PC-9 (cell line): Measurements from ENCODE around the gene TRPM4. TPM values are rescaled to one million over a fixed set of nuclear protein-coding genes. Genes with fewer than 3 reads are reported as not detected.

Experiments used
- BruUV-seq: library from RNA; stranded (reverse); fragments of 400-500 nt; replicated peaks from 2 replicates; lab custom pipeline; 2021; lab: Mats Ljungman, UMichigan
- CTCF ChIA-PET: fragments of 300-600 bp; sonication (Branson Sonifier 250); formaldehyde crosslinking; loops from one replicate; lab custom pipeline; 2022; ENCODE audit warnings: antibody characterized with exemption; lab: Charles Lee
- POLR2A ChIA-PET: fragments of 300-600 bp; sonication (Branson Sonifier 250); formaldehyde crosslinking; loops from one replicate; lab custom pipeline; 2022; ENCODE audit warnings: antibody characterized with exemption; ENCODE audit not compliant: unreplicated experiment; lab: Charles Lee
- DNase-seq, 2 experiments: peaks; one replicate each; pipeline versions ENCODE4 v3.0.0 to v3.0.0-alpha.2; 2015 to 2022; ENCODE audit warnings: mixed read lengths in 1 of 2
- H2AFZ ChIP-seq: fragments of 200-600 bp; sonication (generic); 2 replicates; pipeline ENCODE4 v1.8.1; 2017; ENCODE audit warnings: antibody characterized with exemption
- H3F3A ChIP-seq: fragments of 200-600 bp; sonication (generic); 2 replicates; pipeline ENCODE4 v1.8.1; 2017; ENCODE audit warnings: antibody characterized with exemption, mild to moderate bottlenecking, low read depth; ENCODE audit not compliant: insufficient read depth
- H3K27ac ChIP-seq: fragments of 200-600 bp; sonication (generic); 2 replicates; pipeline ENCODE4 v1.6.1; 2016; ENCODE audit warnings: mixed run types
- H3K27me3 ChIP-seq: fragments of 200-600 bp; sonication (generic); 2 replicates; pipeline ENCODE4 v1.6.1; 2016; ENCODE audit warnings: low read depth, mixed run types; ENCODE audit not compliant: insufficient read depth
- H3K36me3 ChIP-seq: fragments of 200-600 bp; sonication (generic); 2 replicates; pipeline ENCODE4 v1.6.1; 2016; ENCODE audit warnings: low read depth, mixed run types
- H3K4me1 ChIP-seq: fragments of 200-600 bp; sonication (generic); replicated peaks from 2 replicates; pipeline ENCODE4 v1.6.1; 2016; ENCODE audit warnings: mixed run types; ENCODE audit not compliant: insufficient read depth
- H3K4me2 ChIP-seq: fragments of 200-600 bp; sonication (generic); 2 replicates; pipeline ENCODE4 v1.6.1; 2017; ENCODE audit warnings: mixed run types
- H3K4me3 ChIP-seq: fragments of 200-600 bp; sonication (generic); 2 replicates; pipeline ENCODE4 v1.6.1; 2016; ENCODE audit warnings: mixed run types
- H3K79me2 ChIP-seq: fragments of 200-600 bp; sonication (generic); 2 replicates; pipeline ENCODE4 v1.6.1; 2017; ENCODE audit warnings: low read depth, mixed run types
- H3K9me2 ChIP-seq: fragments of 200-600 bp; sonication (generic); 2 replicates; pipeline ENCODE4 v1.8.1; 2017; ENCODE audit warnings: mild to moderate bottlenecking; ENCODE audit not compliant: insufficient read depth
- H3K9me3 ChIP-seq: fragments of 200-600 bp; sonication (generic); 2 replicates; pipeline ENCODE4 v1.8.1; 2016; ENCODE audit warnings: low read depth; ENCODE audit not compliant: insufficient read depth
- H4K20me1 ChIP-seq: fragments of 200-600 bp; sonication (generic); 2 replicates; pipeline ENCODE4 v1.8.1; 2017; ENCODE audit not compliant: insufficient read depth
- CTCF ChIP-seq: fragments of 200-600 bp; sonication (generic); conservative IDR thresholded peaks from 2 replicates; pipeline ENCODE4 v1.6.1; 2017; ENCODE audit warnings: mixed run types, antibody characterized with exemption, mild to moderate bottlenecking, moderate library complexity
- EZH2 ChIP-seq: fragments of 200-600 bp; sonication (generic); IDR thresholded peaks from 2 replicates; pipeline ENCODE4 v1.8.0; 2017; ENCODE audit warnings: antibody characterized with exemption, low read depth
- intact Hi-C: fragments of 100-400 bp; cut with micrococcal nuclease; formaldehyde crosslinking; loops from one replicate; pipeline ENCODE4 v1.10.0; 2022; ENCODE audit not compliant: unreplicated experiment
- total RNA-seq: library from RNA; stranded (reverse); gene quantifications from 2 replicates; pipeline ENCODE4 v1.2.3, GENCODE V29; 2021

Gene TRPM4
- total RNA-seq, 1 experiment from 2014 or later, result 43.8 TPM

DNA sequence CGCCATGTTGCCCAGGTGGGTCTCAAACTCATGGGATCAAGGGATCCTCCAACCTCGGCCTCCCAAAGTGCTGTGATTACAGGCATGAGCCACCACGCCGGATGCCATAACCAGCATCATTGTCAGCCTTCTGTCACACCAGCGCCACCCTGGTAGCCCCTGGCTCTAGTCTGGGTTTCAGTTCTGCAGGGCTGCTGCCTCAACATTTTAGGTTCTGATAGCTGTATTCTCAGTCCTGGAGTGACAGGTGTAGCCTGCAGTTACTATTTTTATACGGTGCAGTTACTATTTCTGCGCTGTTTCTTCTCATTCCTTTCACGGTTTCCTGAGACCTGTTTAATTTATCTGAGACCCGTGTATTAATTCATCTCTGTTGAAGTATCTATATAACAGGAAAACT is 57.1 kb downstream of the TRPM4 start:
- Histone ChIP-seq H2AFZ (no peak overlapping the region), H4K20me1 (no peaks in the 10 kb centered on the region), H3K9me2 (no peaks in the 10 kb centered on the region), H3K79me2 (no peaks in the 10 kb centered on the region), H3K9me3 (no peaks in the 10 kb centered on the region), H3K4me3 (no peak overlapping the region), H3K27ac (no peak overlapping the region), H3K4me2 (no peak overlapping the region), H3K27me3 (no peaks in the 10 kb centered on the region), H3K36me3 (no peaks in the 10 kb centered on the region), H3F3A (peaks cover 66% of the 10 kb centered on the region), H3K4me1 (peaks cover 27% of the 10 kb centered on the region)
- ChIA-PET POLR2A (no interaction called here), CTCF (no interaction called here)
- BruUV-seq, result no TSS peak
- intact Hi-C loops, result no loop called here
- DNase-seq, result no peak
- no peak for TF ChIP-seq EZH2
- TF ChIP-seq CTCF, result no peak

- CTCF ChIA-PET, result interaction anchor here (0.6 to 1.2 kb wide), 3 partner anchors 62 to 118 kb away, joined by 3 to 4 read pairs (median 3); no protein-coding TSS in a partner anchor
- no peak overlapping the region for H3K4me3 ChIP-seq
- no peaks in the 10 kb centered on the region for H3K36me3 ChIP-seq
- H3F3A ChIP-seq, result peaks cover 59% of the 10 kb centered on the region
- no peaks in the 10 kb centered on the region for H3K9me3 ChIP-seq
- no peaks in the 10 kb centered on the region for H3K79me2 ChIP-seq
- no peak overlapping the region for H2AFZ ChIP-seq
- no peaks in the 10 kb centered on the region for H3K27me3 ChIP-seq
- intact Hi-C loops, result no loop called here
- H3K9me2 ChIP-seq, result no peaks in the 10 kb centered on the region
- H3K27ac ChIP-seq, result peak overlapping the region; percentile 47; the same call in 1 of the 2 replicates
- H3K4me2 ChIP-seq, result peak overlapping the region; percentile 27; the same call in 1 of the 2 replicates
- DNase-seq, result peak; percentile 53 to 90
- H3K4me1 ChIP-seq, result peaks cover 27% of the 10 kb centered on the region
- BruUV-seq, result no TSS peak
- no peaks in the 10 kb centered on the region for H4K20me1 ChIP-seq
- POLR2A ChIA-PET, result interaction anchor here (0.6 to 1.0 kb wide), 2 partner anchors 223 to 344 kb away, joined by 3 to 4 read pairs; partner anchors contain the start of gene GYS1
- no peak for TF ChIP-seq EZH2
- TF ChIP-seq CTCF, result no peak
These were observed 58.5 kb downstream of the TRPM4 start for GRCh38 chr19:49216071-49216470.

DNA sequence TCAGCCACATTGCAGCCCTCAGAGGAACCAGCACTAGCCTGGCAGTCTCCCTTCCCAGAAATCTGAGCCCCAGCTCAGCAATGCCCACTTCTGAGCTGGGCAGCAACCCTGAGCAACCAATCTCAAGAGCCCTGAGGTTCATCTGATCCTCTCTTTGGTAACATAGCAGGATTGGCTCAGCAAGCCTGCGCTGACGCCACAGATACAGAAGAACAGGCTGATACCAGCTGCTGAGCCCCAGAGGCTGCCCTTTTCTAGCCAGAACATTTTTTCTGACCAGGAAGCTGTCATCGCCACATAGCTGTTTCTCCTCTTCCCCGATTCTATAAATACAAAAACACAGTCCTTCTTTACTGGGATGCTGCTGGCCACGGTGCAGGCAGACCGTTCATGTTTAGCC is 59.8 kb downstream of the TRPM4 start:
- H4K20me1 ChIP-seq, result no peaks in the 10 kb centered on the region
- H3K4me2 ChIP-seq, result no peak overlapping the region
- no peaks in the 10 kb centered on the region for H3K27me3 ChIP-seq
- no peaks in the 10 kb centered on the region for H3K9me3 ChIP-seq
- peaks cover 19% of the 10 kb centered on the region for H3K4me1 ChIP-seq
- intact Hi-C loops, result no loop called here
- no peaks in the 10 kb centered on the region for H3K9me2 ChIP-seq
- no peaks in the 10 kb centered on the region for H3K79me2 ChIP-seq
- H3F3A ChIP-seq, result peaks cover 46% of the 10 kb centered on the region
- no peak overlapping the region for H2AFZ ChIP-seq
- H3K4me3 ChIP-seq, result no peak overlapping the region
- no peak for DNase-seq
- no peak for TF ChIP-seq EZH2
- no peak for TF ChIP-seq CTCF
- ChIA-PET CTCF (no interaction called here), POLR2A (interaction anchor here (0.6 kb wide), 1 partner anchor 151 kb away, joined by 3 read pairs; no protein-coding TSS in a partner anchor)
- no TSS peak for BruUV-seq
- H3K27ac ChIP-seq, result no peak overlapping the region
- H3K36me3 ChIP-seq, result no peaks in the 10 kb centered on the region
